Erythroblast (primary cell): ENCODE measurements around the gene SCN9A.

Experiments
- GATA1 ChIP-seq: IDR thresholded peaks from 2 replicates; pipeline ENCODE4 v1.6.1; 2011; ENCODE audit warnings: low read depth, mild to moderate bottlenecking, control low read depth, low read length, moderate library complexity
- POLR2A ChIP-seq: IDR thresholded peaks from 2 replicates; pipeline ENCODE4 v1.6.1; 2011; ENCODE audit warnings: mild to moderate bottlenecking, low read length

DNA sequence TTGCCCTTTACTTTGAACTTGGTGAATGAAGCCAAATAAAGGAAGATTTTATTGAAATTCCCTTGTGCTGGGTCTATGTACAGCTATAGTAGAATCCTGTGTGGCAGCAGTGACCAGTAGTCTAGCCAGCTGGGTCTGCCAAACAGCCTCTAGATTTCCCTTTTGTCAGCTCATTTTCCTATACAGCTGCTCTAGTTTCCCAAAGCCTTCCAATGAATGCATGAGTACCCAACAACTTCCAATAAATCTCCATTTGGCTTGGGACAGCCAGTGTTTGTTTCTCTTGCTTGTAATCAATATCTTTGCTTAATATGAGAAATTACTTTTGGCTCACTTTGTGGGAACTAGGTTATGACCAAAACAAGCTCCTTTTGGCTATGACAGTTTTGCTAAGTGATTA, 43.6 kb downstream of the SCN9A start:
- TF ChIP-seq POLR2A = no peak
- TF ChIP-seq GATA1 = no peak
